Measurements from ENCODE around the gene LYRM1. TPM values are rescaled to one million over a fixed set of nuclear protein-coding genes. Genes with fewer than 3 reads are reported as not detected.
"Not testable (repeated sequence)": the region's sequence is repeated elsewhere in the genome, so short reads cannot be mapped to it uniquely, and the experiment has no call there.

LYRM1 gene, protein sequence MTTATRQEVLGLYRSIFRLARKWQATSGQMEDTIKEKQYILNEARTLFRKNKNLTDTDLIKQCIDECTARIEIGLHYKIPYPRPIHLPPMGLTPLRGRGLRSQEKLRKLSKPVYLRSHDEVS
- 33.9 TPM for total RNA-seq

DNA sequence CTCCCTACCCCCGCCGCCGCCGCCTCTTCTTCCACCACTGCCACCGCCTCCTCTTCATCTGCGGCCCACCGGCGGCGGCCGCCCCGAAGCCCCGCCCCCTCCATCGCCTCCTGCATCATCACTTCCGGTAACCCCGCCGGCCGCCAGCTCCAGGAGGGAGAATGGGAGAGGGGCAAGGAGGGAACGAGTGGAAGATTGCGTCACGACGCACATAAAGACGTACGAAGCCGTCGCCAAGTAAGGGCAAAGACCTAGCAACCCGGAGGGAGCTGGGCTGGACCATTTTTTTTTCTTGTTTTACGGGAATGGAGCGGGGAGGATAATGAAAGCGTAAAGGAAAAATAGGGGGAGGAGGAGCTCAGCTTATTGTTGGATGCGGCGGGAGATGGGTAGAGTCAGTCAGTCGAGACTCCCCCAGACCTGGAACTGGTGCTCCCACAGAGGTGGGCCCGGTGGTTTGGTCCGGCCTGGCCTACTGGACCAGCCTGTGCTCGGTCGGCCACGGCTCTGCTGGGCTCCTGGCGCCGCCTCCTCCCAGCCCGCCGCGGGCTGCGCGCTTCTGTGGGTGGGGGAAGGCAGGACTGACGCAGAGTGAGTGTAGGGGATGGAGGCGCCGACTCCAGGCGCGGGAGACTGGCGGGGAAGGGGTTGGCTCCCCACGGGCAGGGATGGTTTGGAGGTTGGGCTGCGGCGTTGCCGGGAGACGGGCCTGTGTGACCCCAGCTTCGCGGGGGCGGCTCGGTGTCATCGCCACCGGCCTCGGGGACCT is at the start of gene LYRM1, which contains the start of gene DCUN1D3:
TSS of gene LYRM1 (plus strand) at position 473 of the 769 bp plus-strand sequence. CDS start 14,785 bp downstream, outside the sequence.
TSS of gene DCUN1D3 (minus strand) at position 60 of the 769 bp plus-strand sequence. CDS start 37,820 bp downstream, outside the sequence.
- ATAC-seq (peak; percentile 81), DNase-seq (ENCODE audit: low spot score) (peak; percentile 96)

DNA sequence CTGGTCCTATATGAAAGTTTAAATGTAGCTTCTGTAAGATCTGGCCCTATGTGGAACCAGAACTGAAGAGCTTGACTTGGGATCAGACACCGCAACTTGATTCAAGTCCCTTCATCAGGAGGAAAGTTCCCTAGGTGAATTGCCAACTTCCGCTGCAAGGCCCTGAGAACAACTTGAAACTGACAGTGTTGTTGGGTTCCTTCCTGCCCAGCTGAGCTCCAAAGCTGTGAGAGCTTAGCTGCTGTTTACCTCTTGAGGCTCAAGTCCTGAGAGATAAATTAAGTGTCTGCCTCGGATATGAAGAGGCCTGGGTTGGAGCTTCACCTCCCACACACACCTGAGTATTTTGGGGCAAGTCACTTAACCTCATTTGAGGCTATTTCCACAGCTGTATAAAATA is 49.6 kb upstream of the LYRM1 start:
- no peak for ATAC-seq
- DNase-seq (ENCODE audit: low spot score): no peak

DNA sequence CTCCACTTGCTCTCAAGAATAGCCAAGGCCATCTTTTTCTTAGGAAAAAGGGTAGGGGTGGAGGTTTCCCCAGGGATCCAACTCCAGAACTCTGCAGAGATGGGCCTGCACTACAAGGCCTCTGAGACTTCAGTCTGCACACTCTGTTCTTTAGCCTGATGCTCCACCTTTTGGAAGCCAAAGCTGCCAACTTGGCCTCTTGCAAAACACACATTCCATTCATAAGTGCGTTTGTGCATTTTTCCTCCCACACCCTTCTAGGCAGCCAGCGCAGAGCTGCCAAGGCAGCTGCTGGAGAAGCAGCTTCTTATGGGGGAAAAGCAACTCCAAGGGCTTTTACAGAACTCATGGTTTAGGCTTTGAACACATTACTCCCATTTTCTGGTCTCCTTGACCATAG is 49.0 kb upstream of the LYRM1 start:
- ATAC-seq (peak; percentile 87), DNase-seq (ENCODE audit: low spot score) (peak; percentile 80)

DNA sequence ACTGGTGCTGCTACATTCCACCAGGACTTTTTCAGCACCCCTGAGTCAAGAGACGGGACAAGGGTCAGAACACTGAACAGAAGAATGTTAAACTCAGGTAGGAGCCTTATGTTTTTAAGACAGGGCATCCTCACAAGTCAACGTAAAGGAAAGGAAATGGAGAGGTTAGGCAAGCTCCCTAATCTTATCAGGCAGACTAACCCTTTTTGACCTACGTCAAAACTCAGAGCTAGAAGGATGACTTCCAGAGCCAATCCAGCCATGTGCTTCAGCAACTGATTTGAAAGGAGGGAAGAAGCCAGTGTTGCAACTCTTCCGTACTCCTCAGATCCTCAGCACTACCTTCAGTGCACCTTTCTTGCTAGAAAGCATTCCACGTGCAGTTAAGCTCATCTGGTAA is 47.4 kb upstream of the LYRM1 start:
- DNase-seq (ENCODE audit: low spot score) (no peak), ATAC-seq (no peak)

DNA sequence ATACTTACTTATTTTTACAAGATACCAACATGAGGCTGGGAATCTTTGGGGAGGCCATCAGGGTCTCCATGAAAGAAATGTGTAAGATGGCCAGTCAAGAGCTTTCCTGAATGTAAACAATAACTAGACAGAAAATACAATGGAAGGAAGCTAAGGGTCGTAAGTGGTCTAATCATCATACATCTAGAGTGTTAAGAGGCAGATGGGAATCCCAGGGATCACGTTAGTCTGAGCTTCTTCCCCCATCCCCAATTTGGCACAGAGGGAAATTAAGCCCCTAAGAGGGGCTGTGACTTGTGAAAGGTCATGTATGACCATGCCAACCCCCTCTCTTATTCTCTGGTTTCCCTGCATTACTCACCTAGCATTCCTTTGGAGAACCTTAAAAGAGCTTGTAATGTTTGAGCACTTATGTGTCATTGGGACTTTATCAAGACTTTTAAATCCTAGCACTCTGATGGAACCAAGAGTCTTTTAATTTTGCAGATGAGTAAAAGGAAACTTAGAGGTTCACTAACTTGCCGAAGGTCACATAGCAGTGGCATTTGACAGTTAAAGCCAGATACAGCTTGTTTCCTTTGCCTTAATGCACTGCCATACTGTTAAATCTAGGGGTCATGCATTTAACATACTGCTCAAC is 46.5 kb upstream of the LYRM1 start:
- ATAC-seq (no peak), DNase-seq (ENCODE audit: low spot score) (no peak)

DNA sequence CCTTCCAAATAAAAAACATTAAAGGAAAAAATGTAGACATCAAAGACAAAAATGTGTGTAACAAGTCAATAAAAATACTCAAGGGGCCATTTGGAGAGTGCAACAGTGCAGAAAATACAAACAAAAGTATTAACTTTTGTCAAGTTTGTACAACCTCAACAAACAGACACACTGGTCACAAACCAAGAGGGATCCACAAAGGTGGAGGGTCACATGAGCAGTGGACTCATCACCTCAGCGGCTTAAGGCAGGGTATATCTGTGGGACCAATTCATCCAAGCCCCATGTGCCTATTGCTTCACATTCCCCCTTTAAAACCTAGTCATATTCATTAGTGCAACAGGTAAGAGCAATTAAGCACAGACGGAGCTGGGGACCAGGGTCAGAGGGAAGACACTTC is 45.6 kb upstream of the LYRM1 start:
- no peak for DNase-seq (ENCODE audit: low spot score)

DNA sequence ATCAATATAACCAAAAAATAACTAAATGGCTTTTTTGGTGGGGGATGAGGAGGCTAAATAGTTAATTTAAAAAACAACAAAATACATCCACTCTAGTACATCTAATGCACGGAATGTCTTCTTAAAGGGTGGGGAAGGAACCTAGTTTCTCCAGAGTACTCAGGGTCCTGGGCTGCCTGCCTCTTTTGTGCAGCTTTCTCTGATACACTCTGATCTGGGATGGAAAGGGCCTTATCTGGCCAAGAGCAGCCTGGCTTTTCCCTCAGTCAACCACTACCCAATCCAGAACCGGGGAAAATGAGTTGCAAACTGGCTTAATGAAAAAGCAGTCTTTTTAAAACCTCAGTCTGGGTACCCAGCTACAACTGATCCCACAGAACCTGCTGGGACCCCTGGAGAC is 43.3 kb upstream of the LYRM1 start:
- DNase-seq (ENCODE audit: low spot score) (no peak), ATAC-seq (no peak)

More for the DNA sequence above, 45.6 kb upstream of the LYRM1 start:
- ATAC-seq: no peak

DNA sequence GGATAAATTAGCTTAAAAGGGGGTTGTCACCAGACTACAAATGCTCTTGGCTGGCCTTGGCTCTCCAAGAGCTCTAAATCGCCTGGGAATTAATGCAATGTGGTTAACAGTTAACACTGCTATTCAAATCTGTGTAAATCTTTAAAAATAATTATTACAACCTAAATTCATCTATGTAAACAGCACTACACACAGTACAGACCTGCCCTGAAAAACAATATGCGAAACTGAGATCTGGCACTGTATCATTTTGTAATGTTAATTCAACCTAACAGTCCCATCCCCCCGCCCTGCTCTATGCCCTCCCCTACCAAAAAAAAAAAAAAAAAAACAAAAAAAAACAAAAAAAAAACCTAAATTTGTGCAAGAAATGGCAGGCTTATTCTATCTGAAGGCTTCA is 41.3 kb upstream of the LYRM1 start:
- ATAC-seq (no peak), DNase-seq (ENCODE audit: low spot score) (no peak)

DNA sequence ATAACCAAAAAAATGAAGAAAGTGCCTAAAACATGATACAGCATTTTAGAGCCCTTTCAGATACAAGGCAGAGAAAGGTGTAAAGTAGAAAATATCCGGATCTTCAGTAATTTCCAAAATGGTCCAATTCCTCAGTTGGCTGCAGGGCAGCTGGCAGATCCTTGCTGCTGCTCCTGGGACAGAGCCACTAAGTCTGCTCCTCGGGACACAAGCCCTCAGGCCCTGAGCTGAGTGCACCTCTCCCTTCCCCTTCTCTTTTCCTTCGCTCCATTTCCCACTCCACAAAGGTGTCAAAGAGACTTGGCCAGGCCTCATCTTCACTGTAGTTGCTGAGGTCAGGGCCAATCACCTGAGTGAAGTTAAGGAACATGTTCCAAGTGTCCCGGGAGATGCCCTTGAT is 40.9 kb upstream of the LYRM1 start:
- peak; percentile 38 for ATAC-seq
- DNase-seq (ENCODE audit: low spot score): no peak

DNA sequence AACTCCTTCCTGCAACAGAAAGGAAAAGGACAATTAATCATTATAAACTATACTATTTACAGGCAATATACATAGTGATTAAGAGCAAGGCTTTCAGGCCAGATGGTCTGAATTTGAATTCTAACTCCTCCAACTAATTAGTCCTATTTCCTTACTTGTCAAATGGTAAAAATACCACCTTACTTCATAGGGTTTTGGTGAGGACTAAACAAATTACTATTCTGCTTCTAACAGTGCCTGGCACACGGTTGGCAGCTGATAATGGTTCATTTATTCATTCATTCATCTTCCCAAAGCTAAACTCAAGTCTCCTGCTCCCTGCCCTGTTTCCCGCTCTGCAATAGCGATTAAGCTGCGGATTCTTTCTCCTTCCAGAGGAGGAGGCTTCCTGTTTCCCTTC is 40.2 kb upstream of the LYRM1 start:
- ATAC-seq (no peak), DNase-seq (ENCODE audit: low spot score) (no peak)

DNA sequence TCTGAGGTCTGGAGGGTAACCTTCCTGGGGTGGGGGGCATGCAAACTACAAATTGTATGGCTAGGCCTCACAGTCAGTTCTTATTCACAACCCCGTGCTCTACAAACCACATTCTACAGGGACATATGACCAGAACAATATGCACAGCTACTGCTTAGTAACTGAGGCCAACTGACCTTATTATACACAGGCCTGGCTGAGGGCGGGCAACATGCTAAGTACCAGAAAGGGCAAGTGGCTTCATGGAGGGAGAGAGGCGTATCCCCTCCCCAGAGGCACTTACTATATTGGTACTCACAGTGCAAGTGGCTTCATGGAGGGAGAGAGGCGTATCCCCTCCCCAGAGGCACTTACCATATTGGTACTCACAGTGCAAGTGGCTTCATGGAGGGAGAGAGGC is 39.6 kb upstream of the LYRM1 start:
- not testable (repeated sequence) for ATAC-seq; DNase-seq (ENCODE audit: low spot score)

DNA sequence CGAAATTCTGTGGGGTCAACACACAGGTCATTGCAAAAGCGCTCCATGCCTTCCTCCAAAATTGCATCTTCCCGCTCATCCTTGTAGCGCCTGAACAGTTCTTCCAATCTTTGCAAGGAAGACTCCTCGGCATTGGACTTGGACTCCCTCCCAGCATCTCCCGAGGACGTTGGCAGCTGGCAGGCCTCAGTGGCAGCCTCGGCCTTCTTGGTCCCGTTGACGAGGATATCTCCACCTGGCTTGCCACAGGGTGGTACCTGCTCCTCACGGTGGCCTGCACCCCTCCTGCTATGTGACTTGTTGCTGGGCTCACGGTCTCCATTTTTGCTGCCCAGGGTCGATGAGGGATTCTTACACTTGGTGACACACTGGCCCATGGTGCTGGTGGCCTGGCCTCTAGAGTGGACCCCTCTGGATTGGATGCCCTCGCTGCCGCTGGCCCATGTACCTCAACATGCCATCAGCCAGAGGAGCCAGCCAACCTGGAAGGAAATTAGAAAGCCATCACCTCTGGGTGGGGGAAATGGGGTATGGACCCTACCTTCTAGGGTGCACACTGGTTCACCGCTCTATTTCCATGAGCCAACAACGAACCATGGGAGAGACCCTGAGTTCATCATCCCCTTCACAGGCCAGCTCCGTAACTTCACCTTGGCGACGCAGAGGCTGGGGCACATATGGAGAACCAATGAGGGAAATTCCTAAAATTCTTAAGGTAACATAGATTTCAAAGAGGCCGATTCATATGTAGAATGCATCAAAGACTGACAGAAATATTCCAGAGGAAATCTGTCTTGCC is 38.2 kb upstream of the LYRM1 start:
- no peak for ATAC-seq
- no peak for DNase-seq (ENCODE audit: low spot score)

DNA sequence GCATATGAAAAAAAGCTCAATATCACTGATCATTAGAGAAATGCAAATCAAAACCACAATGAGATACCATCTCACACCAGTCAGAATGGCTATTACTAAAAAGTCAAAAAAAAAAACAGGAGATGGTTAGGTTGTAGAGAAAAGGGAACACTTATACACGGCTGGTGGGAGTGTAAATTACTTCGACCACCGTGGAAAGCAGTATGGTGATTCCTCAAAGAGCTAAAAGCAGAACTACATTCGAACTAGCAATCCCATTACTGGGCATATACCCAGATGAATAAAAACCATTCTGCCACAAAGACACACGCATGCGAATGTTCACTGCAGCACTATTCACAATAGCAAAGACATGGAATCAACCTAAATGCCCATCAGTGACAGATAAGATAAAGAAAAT is 36.2 kb upstream of the LYRM1 start:
- ATAC-seq; DNase-seq (ENCODE audit: low spot score): not testable (repeated sequence)

DNA sequence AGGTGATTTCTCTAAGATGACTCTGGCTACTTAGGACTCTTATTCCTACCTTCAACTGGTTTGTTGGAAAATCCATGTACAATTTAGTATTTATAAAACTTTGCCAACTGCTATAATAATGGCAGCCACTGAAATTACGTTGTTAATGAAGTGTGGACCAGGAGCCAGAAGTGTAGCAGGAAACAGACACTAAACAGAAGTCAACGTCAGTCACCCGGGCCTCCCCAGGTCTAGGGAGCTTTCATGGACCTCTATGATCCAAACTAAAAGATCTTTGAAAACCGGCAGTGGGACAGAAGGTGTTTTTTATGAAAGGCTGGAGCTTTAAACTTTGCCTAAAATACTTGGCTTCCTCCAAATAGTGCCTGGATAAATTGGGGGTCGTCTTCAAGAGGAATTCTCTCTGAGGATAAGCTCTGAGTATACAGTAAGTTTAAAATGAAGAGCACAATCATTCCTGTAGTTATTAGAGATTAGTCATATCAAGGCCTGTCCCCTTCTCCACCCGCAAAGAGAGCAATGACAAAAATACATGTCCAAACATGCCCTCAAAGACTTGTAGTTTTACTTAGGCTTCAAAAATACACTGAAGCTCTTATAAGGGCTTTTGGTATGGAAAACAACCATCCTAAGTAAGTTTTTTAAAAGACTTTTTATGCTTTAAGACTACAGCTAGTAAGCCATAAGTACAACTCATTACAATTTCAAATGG is 35.0 kb upstream of the LYRM1 start:
- DNase-seq (ENCODE audit: low spot score) (no peak), ATAC-seq (no peak)

DNA sequence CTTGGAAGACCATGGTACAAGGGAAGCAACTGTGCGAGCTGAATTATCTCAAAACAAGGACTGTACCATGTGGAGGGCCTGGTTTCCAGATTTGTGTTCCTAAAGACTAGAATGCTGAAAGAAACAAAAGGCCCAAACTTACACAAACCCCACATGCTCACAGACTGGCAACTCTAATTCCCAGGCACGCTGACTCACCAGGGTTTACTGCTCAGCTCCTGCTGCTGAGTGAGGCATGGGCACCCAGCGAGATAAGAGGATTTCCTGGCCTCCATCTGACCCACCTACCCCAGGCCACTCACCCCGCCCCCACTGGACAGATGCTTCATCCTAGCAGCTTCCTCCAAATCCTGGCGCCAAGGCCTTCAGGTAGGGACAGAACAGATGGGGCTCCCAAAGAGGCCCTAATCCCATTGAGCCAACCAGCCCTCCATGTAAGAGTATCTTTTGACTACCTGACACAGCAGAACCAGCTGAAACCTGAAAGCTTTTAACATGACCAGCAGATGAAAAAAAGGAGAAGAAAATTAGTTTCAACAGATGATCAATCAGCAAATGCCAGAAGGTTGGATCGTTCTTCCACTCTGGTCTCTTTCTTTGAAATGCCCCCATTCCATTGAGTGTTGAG is 34.3 kb upstream of the LYRM1 start:
- no peak for DNase-seq (ENCODE audit: low spot score)
- ATAC-seq: no peak

DNA sequence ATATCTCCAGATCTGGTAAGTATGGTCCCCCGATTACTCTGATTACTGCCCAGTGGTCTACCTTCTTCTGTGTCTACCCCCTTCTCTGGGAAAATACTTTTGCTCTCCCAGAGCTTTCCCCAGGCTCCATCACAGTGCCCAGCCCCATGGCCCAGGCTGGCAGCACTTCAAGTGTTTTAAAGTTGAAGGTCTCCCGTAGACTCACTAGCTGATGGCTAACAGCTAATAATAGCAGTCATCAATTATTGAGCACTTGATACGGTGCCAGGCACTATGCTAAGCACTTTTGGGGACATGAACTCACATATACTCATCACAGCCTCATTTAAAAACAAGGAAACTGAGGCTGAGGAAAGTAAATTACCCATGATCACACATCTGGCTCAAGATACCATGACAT is 33.8 kb upstream of the LYRM1 start:
- no peak for ATAC-seq
- DNase-seq (ENCODE audit: low spot score): no peak

DNA sequence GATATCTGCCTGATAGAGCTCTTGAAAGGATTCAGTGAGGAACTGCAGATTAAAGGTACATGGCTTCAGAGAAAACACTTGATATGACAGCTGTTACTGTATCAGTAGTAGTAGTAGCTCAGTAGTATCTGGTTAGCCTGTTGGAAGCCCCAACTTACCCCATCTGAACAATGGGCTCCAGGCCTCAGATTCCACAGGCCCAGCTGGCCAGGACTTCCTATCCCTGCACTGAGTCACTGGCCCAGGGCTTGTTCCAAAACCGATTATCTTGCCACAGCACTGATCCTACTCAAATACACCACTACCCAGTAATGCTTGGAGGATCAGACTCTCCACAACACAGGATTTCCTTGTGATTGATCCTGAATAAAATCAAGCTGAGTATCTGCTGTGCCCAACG is 33.0 kb upstream of the LYRM1 start:
- DNase-seq (ENCODE audit: low spot score) (no peak), ATAC-seq (no peak)

DNA sequence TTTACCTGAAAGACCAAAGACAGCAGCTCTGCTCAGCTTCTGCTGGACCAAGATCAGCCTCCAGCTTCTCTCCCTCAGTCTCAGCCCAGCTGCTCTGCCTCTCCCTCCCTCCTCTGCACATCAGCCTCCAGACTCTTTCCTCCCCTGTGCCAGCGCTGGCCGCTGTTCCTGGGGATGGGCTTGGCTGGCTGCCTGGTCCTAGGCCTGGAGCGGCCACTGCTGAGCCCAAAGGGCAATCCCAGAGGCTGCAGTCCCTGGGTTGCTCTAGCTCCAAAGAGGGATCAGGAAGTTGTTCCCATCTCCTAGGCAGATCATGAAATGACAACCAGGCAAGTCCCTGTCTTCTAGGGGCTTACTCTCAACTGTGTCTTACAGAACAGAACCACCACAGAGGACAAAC is 31.7 kb upstream of the LYRM1 start:
- ATAC-seq: peak; percentile 95
- DNase-seq (ENCODE audit: low spot score): peak; percentile 96

DNA sequence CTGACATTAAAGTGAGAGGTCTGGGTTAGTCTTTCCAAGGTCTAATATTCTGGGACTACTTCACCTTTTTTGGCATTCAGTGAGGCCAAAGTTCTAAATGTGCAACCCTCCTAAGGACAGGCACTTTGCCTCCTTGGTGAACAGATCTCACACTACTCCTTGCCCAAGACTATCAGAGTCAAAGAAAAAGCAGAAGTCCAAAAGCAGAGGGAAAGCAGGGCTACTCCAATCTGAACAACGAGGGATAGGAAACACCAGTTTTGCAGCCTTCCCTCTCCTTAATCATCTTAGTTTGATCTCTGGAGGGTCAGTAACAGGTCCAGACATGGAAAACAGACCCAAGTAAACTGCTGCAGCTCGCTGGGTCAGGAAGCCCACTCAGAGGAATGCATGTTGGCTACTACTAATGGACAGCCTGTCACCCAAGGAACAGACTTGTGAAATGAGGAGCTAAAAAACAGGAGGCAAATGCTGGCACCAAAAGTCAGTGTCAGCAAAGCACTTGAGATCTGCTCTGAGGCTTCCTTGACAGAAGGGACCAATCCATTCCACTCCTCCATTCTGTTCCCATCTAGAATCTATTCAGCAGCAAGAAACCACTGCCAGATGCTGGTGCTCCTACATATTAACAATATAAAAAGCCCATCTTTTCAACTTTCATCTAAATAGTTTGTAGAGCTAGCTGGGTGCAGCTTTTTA is 30.3 kb upstream of the LYRM1 start:
- DNase-seq (ENCODE audit: low spot score): no peak
- ATAC-seq: no peak

DNA sequence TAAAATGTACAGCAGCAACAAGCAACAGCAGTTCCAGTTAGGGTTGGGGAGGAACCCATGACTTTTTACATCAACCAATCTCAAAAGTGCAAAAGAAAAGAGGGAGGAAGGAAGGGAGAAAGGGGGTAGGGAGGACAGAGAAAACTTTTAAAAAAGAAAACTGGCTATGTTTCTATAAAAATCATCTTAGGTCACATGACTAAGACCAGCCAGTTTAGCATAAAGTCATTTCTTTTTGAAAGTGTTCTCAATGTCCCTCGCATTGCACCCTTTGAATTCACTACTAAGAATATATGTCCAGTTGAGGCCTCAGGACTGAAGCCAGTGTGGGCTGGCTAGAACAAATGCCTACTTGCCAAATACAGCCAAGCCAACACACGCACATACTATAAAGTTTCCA is 29.3 kb upstream of the LYRM1 start:
- no peak for DNase-seq (ENCODE audit: low spot score)
- ATAC-seq: no peak
